BJ (cell line): ENCODE data around the gene MYG1. TPM values are rescaled to one million over a fixed set of nuclear protein-coding genes. Genes with fewer than 3 reads are reported as not detected.
A peak's percentile ranks its signal among the peaks of the same experiment; 100 is the strongest.

Source experiments
- CTCF ChIA-PET: fragments of 350-600 bp; formaldehyde crosslinking; extraction: SDS; loops from one replicate; lab custom pipeline; 2021; ENCODE audit warnings: antibody characterized with exemption, inconsistent platforms; lab: Yijun Ruan, JAX
- POLR2A ChIA-PET: fragments of 300-600 bp; sonication (Branson Sonifier 250); formaldehyde crosslinking; extraction: SDS; loops from one replicate; lab custom pipeline; 2021; ENCODE audit warnings: antibody characterized with exemption; lab: Charles Lee
- DNase-seq: peaks from one replicate; pipeline ENCODE4 v3.0.0-alpha.2; 2011; ENCODE audit warnings: low read depth
- H3K27me3 ChIP-seq: 2 replicates; pipeline ENCODE4 v1.6.0; 2011; ENCODE audit warnings: low read length; ENCODE audit not compliant: control insufficient read depth, insufficient read depth
- H3K36me3 ChIP-seq: 2 replicates; pipeline ENCODE4 v1.5.1; 2011; ENCODE audit warnings: low read length; ENCODE audit not compliant: control insufficient read depth, insufficient read depth
- H3K4me3 ChIP-seq: 2 replicates; pipeline ENCODE4 v1.5.1; 2011; ENCODE audit warnings: low read depth, mild to moderate bottlenecking, control low read depth, low read length
- polyA minus RNA-seq: library from RNA; depleted of rRNA, polyadenylated mRNA; stranded (reverse); fragments of >200 nt; gene quantifications from 2 replicates; pipeline ENCODE4 v1.2.3, GENCODE V29; 2011; rRNA and poly(A)+ RNA removed
- polyA plus RNA-seq: library from polyadenylated mRNA; depleted of rRNA; stranded (reverse); fragments of >200 nt; gene quantifications from 2 replicates; pipeline ENCODE4 v1.2.3, GENCODE V29; 2011; rRNA removed
- TF ChIP-seq, protein P1 (sequence below): IDR thresholded peaks from 2 replicates; pipeline ENCODE4 v1.5.1; 2011; ENCODE audit warnings: low read depth, mild to moderate bottlenecking, control low read depth, inconsistent platforms, low read length, moderate library complexity; ENCODE audit not compliant: insufficient read depth

MYG1 gene
- 49.7 and 78.3 TPM in 2 replicates for polyA plus RNA-seq
- 31.6 and 45.4 TPM in 2 replicates for polyA minus RNA-seq

DNA sequence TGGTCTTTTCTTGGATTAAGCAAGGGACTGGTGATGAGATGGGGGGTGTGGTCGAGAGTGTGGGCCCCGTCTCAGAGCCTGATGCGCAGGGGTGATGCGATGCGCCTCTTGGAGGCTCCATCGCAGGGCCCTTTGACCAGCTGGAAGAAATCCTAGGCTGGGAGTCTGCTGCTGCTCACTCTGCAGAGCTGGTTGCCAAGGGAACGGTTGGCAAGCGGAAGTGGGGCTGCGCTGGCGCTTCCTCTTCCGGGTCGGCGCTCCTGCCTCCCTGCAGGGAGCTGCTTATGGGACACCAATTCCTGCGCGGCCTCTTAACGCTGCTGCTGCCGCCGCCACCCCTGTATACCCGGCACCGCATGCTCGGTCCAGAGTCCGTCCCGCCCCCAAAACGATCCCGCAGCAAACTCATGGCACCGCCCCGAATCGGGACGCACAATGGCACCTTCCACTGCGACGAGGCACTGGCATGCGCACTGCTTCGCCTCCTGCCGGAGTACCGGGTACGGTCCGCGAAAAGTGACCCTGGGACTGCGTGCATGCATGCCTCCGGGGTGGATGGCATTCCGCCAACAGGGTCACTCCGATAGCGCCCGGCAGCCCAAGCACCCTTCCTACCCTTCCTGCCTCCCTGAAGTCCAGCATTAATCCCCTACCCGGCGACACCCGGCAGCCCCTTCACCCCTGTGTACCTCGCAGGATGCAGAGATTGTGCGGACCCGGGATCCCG is at the start of gene MYG1:
MYG1 (plus strand) TSS at position 242 of the 727 bp plus-strand sequence; CDS start at position 285, 43 bp downstream.
- POLR2A ChIA-PET: no interaction called here

GRCh38 chr12:53251477-53252348 is 47.8 kb upstream of the MYG1 start:
- H3K4me3 ChIP-seq: peak overlapping the region; percentile 83
- peaks cover 11% of the 10 kb centered on the region for H3K36me3 ChIP-seq
- ChIA-PET CTCF (interaction anchor here (0.6 to 5.5 kb wide), 18 partner anchors 10 to 110 kb away, joined by 3 to 40 read pairs (median 4); partner anchors contain the start of genes ESPL1 and ITGB7), POLR2A (interaction anchor here (0.6 kb wide), 1 partner anchor 15 kb away, joined by 5 read pairs; no protein-coding TSS in a partner anchor)
- H3K27me3 ChIP-seq: no peaks in the 10 kb centered on the region
- TF ChIP-seq, protein P1, sequence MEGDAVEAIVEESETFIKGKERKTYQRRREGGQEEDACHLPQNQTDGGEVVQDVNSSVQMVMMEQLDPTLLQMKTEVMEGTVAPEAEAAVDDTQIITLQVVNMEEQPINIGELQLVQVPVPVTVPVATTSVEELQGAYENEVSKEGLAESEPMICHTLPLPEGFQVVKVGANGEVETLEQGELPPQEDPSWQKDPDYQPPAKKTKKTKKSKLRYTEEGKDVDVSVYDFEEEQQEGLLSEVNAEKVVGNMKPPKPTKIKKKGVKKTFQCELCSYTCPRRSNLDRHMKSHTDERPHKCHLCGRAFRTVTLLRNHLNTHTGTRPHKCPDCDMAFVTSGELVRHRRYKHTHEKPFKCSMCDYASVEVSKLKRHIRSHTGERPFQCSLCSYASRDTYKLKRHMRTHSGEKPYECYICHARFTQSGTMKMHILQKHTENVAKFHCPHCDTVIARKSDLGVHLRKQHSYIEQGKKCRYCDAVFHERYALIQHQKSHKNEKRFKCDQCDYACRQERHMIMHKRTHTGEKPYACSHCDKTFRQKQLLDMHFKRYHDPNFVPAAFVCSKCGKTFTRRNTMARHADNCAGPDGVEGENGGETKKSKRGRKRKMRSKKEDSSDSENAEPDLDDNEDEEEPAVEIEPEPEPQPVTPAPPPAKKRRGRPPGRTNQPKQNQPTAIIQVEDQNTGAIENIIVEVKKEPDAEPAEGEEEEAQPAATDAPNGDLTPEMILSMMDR: peak; percentile 47
- DNase-seq: no peak

More for the DNA sequence above, at the start of gene MYG1:
- TF ChIP-seq, protein P1: peak; percentile 41
- DNase-seq: peak; percentile 29
- Histone ChIP-seq H3K27me3 (no peaks in the 10 kb centered on the region), H3K4me3 (peak within 1 kb of the TSS; percentile 80), H3K36me3 (peaks cover 7% of the 10 kb centered on the region)
- CTCF ChIA-PET: interaction anchor here (0.7 to 6.3 kb wide), 7 partner anchors 13 to 209 kb away, joined by 3 to 39 read pairs (median 6); partner anchors contain the start of genes AAAS and ITGB7

GRCh38 chr12:53252349-53252916 is 47.1 kb upstream of the MYG1 start:
- DNase-seq: no peak
- Histone ChIP-seq H3K27me3 (no peaks in the 10 kb centered on the region), H3K4me3 (peak overlapping the region; percentile 83), H3K36me3 (peaks cover 11% of the 10 kb centered on the region)
- ChIA-PET CTCF (interaction anchor here (0.7 to 5.5 kb wide), 8 partner anchors 9 to 49 kb away, joined by 3 to 40 read pairs (median 4); partner anchors contain the start of gene ESPL1), POLR2A (no interaction called here)
- TF ChIP-seq, protein P1: no peak

GRCh38 chr12:53253298-53253697 is 46.2 kb upstream of the MYG1 start:
- Histone ChIP-seq H3K4me3 (no peak overlapping the region), H3K36me3 (peaks cover 11% of the 10 kb centered on the region), H3K27me3 (no peaks in the 10 kb centered on the region)
- CTCF ChIA-PET: interaction anchor here (0.5 to 5.5 kb wide), 6 partner anchors 10 to 42 kb away, joined by 3 to 40 read pairs (median 4); partner anchors contain the start of genes ESPL1 and PFDN5
- POLR2A ChIA-PET: no interaction called here
- no peak for DNase-seq
- TF ChIP-seq, protein P1: no peak
